ENCODE measurements around the gene GALT. TPM values are rescaled to one million over a fixed set of nuclear protein-coding genes. Genes with fewer than 3 reads are reported as not detected.
"Not testable (repeated sequence)": the region's sequence is repeated elsewhere in the genome, so short reads cannot be mapped to it uniquely, and the experiment has no call there.

The GALT gene
- total RNA-seq, 2 experiments from 2014 or later = 42.0 to 44.6 TPM

DNA sequence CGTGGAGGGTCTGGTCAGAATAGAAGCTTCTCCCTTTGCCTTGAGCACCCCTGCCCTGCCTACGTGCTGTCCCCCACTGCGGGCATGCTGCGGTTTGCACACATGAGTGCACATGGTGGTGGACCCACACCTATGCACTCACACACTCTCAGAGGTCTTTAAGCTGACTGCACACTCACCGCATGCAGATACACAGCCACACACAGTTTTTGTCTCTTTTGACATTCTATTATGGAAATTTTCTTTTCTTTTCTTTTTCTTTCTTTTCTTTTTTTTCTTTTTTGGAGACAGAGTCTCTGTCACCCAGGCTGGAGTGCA, 17.0 kb upstream of the GALT start:
- Mint-ChIP-seq H3K27me3 (ENCODE audit: low read depth) (peaks cover 49% of the 10 kb centered on the region), H3K9me3 (no peaks in the 10 kb centered on the region), H3K4me1 (ENCODE audit: low read depth) (peaks cover 17% of the 10 kb centered on the region), H3K27ac (no peak overlapping the region), H3K36me3 (ENCODE audit: low read depth) (no peaks in the 10 kb centered on the region), H3K4me3 (peak overlapping the region; percentile 63)
- intact Hi-C loops (cut with micrococcal nuclease) = no loop called here
- no peak for DNase-seq
- CTCF ChIA-PET = interaction anchor here (0.6 to 1.8 kb wide), 4 partner anchors 8 to 1523 kb away, joined by 3 to 6 read pairs (median 4); partner anchors contain the start of genes DCTN3 and SIGMAR1

DNA sequence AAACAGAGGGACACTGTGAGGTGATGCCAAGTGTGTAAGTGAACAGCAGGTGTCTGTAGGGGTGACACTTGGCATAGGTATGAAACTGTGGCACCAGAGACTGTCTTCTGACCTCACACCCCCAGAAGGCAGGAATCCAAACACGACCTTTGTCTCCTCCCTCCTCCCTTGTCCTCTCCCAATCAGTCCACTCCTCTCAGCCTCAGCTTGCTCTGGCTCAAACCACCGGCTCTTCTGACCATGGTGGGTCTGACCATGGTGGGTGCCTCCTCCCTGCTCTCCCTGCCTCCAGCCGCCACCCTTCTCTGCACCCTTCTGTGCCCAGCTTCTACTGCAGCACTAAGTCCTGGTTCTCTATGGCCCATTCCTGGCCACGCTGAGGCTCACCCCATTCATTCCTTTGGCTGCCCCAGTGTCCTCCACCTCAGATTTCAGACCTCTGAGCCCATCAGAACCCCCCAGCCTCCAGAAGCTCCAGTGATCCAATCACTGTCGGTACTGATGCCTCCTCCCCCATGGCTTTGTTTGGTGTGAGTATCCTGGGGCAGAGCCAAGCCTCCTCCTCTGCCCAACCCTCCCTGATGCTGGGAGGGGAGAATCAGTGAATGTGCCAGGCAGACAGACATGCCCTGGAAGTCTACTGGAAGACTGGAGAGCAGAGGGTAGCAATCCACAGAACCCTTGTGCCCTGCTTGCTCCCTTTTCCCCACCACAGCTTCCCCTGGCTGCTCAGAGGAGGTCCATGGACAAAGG, 15.9 kb upstream of the GALT start:
- DNase-seq = no peak
- H3K9me3 Mint-ChIP-seq = no peaks in the 10 kb centered on the region
- intact Hi-C loops (cut with micrococcal nuclease) = loop anchor here (10.0 kb wide), 2 partner anchors 506 to 586 kb away; partner anchors contain the start of genes DCAF12 and UBAP2
- H3K4me1 Mint-ChIP-seq (ENCODE audit: low read depth) = peaks cover 28% of the 10 kb centered on the region
- H3K36me3 Mint-ChIP-seq (ENCODE audit: low read depth) = peaks cover 7% of the 10 kb centered on the region
- H3K4me3 Mint-ChIP-seq = no peak overlapping the region
- H3K27me3 Mint-ChIP-seq (ENCODE audit: low read depth) = peaks cover 45% of the 10 kb centered on the region
- CTCF ChIA-PET = interaction anchor here (1.3 to 6.9 kb wide), 4 partner anchors 7 to 40 kb away, joined by 3 to 62 read pairs (median 4); partner anchors contain the start of genes DCTN3 and SIGMAR1
- no peak overlapping the region for H3K27ac Mint-ChIP-seq

DNA sequence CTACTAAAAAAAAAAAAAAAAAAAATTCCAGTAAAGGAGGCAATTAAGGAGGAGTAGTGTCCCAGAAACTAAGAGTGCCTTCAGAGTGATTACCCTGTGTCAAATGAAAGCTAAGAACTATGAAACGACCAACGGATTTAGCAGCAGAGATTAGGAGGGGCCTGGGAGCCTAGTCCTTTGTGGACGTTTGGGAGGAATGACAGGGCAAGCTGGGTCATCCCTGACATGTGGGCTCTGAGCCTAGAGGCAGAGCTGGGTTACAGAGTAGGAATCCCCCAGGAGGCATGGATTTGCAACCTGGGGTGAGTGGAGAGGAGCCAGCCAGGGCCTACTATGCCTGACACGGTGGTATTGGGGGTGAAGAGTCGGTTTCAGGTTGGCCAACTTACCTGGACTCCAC, 13.3 kb upstream of the GALT start:
- no peaks in the 10 kb centered on the region for H3K9me3 Mint-ChIP-seq
- H3K27me3 Mint-ChIP-seq (ENCODE audit: low read depth) = peaks cover 21% of the 10 kb centered on the region
- CTCF ChIA-PET = interaction anchor here (0.6 to 6.9 kb wide), 11 partner anchors 8 to 429 kb away, joined by 3 to 123 read pairs (median 19); partner anchors contain the start of genes CCL27, DCTN3, GALT and RPP25L
- no peak overlapping the region for H3K27ac Mint-ChIP-seq
- H3K4me3 Mint-ChIP-seq = no peak overlapping the region
- H3K4me1 Mint-ChIP-seq (ENCODE audit: low read depth) = peaks cover 39% of the 10 kb centered on the region
- intact Hi-C loops (cut with micrococcal nuclease) = loop anchor here (10.0 kb wide), 2 partner anchors 508 to 588 kb away; partner anchors contain the start of genes DCAF12 and UBAP2
- H3K36me3 Mint-ChIP-seq (ENCODE audit: low read depth) = peaks cover 13% of the 10 kb centered on the region
- no peak for DNase-seq

DNA sequence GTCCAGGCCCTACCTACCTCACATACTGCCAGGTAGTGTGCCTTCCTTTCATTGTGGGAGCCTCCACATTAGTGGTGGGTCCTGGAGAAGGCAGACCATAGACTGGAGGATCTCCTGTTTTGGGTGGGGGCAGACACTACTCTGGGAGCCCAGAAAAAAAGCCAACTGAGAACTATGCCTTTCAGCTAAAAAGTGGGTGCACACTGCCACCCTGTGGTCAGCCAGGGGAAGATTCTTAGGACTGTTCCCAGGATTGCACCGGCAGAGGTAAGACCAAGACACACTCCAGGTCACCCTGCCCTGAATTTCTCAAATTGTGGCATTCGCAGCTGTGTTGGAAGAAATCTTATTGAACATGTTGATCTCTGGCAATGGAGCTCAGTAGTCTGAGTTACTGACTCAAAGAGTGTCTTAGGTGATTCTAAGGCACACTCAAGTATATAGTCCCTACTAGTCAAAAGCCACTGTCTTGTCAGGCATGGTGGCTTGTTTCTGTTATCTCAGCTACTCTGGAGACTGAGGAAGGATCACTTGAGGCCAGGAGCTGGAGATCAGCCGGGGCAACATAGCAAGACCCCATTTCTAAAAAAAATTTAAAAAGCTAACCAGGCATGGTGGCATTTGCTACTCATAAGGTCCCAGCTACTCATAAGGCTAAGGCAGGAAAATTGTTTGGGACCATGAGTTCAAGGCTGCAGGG, 12.5 kb upstream of the GALT start:
- DNase-seq = peak; percentile 85
- Mint-ChIP-seq H3K27ac (no peak overlapping the region), H3K36me3 (ENCODE audit: low read depth) (peaks cover 13% of the 10 kb centered on the region), H3K4me3 (no peak overlapping the region), H3K27me3 (ENCODE audit: low read depth) (peaks cover 16% of the 10 kb centered on the region), H3K4me1 (ENCODE audit: low read depth) (peaks cover 43% of the 10 kb centered on the region), H3K9me3 (no peaks in the 10 kb centered on the region)
- intact Hi-C loops (cut with micrococcal nuclease) = loop anchor here (1.0 to 10.0 kb wide), 5 partner anchors 14 to 589 kb away; partner anchors contain the start of genes DCAF12, DCTN3, RPP25L and UBAP2
- CTCF ChIA-PET = interaction anchor here (0.6 to 6.9 kb wide), 22 partner anchors 9 to 306 kb away, joined by 3 to 123 read pairs (median 8); partner anchors contain the start of genes CCL27, DCTN3, GALT and IL11RA

DNA sequence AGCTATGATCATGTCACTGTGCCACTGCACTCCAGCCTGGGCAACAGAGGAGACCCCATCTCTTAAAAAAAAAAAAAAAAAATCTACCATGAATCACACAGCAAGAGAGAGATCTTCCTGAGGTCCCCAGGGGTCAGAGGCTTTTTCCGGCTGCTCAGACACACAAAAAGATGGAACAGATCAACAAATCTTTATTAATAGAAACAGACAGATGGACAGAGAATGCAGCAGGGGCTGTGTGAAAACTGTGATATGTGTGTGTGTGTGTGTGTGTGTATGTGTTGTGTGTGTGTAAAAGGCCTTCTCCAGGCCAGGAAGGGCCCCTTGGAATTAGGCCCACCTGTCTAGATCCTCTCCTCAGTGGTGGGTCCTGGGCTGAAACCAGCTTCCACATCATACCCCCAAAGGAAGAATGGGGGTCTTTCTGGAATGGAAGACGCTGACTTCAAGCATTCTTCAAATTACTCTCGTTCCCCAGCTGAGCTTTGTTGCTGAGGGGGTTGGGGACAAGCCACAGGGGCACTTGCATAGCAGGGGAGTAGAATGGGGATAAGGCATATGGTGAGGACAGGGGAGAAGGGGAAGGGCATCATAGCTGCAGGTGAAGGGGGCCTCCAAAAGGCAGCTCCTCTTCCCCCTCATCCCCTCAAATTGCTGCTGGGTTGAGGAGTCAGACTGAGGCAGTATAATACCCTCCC, 11.8 kb upstream of the GALT start:
- intact Hi-C loops (cut with micrococcal nuclease) = loop anchor here (1.0 to 10.0 kb wide), 6 partner anchors 14 to 590 kb away; partner anchors contain the start of genes DCAF12, DCTN3, KIF24 and NUDT2
- Mint-ChIP-seq H3K4me3 (no peak overlapping the region), H3K27ac (no peak overlapping the region), H3K36me3 (ENCODE audit: low read depth) (peaks cover 13% of the 10 kb centered on the region), H3K4me1 (ENCODE audit: low read depth) (peaks cover 39% of the 10 kb centered on the region), H3K9me3 (no peaks in the 10 kb centered on the region), H3K27me3 (ENCODE audit: low read depth) (peaks cover 9% of the 10 kb centered on the region)
- CTCF ChIA-PET = interaction anchor here (0.6 to 6.9 kb wide), 22 partner anchors 9 to 307 kb away, joined by 3 to 123 read pairs (median 8); partner anchors contain the start of genes CCL27, DCTN3, GALT and IL11RA
- no peak for DNase-seq

DNA sequence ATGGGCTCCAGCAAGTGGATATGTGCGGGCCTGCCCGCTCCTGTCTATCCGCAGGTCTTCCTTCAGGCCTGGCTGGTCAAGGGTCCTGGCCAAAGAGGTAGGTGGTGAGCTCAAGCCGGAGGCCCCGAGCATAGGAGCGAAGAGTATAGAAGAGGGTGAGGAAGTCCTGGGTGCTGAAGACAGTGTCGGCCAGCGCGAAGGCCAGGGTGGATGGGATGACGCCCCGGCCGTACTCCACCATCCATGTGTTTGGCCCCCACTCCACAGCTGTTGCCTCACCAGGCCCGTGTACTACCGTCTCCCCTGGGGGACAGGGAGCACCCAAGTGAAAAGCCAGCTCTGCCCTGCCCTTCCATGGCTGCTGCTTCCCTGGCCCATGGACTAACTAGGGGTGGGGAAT, 10.9 kb upstream of the GALT start:
- H3K36me3 Mint-ChIP-seq (ENCODE audit: low read depth) = peaks cover 13% of the 10 kb centered on the region
- CTCF ChIA-PET = interaction anchor here (0.7 to 6.9 kb wide), 11 partner anchors 8 to 241 kb away, joined by 4 to 123 read pairs (median 19); partner anchors contain the start of genes DCTN3, GALT and RPP25L
- intact Hi-C loops (cut with micrococcal nuclease) = loop anchor here (5.0 to 10.0 kb wide), 3 partner anchors 308 to 591 kb away; partner anchors contain the start of genes DCAF12, KIF24, NUDT2 and UBAP2
- H3K27ac Mint-ChIP-seq = no peak overlapping the region
- peaks cover under 1% of the 10 kb centered on the region for H3K27me3 Mint-ChIP-seq (ENCODE audit: low read depth)
- peak overlapping the region; percentile 92 for H3K4me3 Mint-ChIP-seq
- peaks cover 37% of the 10 kb centered on the region for H3K4me1 Mint-ChIP-seq (ENCODE audit: low read depth)
- DNase-seq = no peak
- no peaks in the 10 kb centered on the region for H3K9me3 Mint-ChIP-seq

DNA sequence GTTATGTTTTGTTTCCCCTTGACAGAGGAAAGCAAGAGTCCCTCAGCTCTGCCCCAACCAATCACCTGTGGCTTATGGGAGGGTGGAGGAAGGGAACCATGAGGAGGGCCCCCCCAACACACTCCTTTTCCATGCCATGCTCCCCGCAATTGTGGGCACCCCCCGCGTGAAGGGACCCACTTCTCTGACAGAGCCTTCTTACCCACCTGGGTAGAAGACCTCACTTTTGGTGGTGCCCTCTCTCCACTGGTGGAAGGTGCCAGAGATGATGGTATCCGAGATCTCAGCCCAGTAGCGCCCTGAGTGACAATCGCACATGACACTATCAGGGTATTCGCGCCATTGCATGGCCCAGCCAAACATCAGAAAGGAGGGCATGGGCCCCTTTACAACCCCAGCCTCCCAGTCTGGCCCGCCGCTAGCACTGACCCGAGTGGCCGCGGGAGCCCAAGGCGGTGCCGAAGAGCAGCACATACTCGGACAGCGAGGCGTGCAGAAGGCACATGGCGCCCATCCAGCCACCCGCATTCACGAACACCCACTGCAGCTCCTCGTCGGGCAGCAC, 9.6 kb upstream of the GALT start:
- peak overlapping the region; percentile 83 for H3K27ac Mint-ChIP-seq
- CTCF ChIA-PET = interaction anchor here (1.2 to 6.9 kb wide), 8 partner anchors 7 to 233 kb away, joined by 3 to 123 read pairs (median 26); partner anchors contain the start of genes DCTN3, GALT and RPP25L
- no peaks in the 10 kb centered on the region for H3K9me3 Mint-ChIP-seq
- no peaks in the 10 kb centered on the region for H3K27me3 Mint-ChIP-seq (ENCODE audit: low read depth)
- peaks cover 37% of the 10 kb centered on the region for H3K4me1 Mint-ChIP-seq (ENCODE audit: low read depth)
- DNase-seq = peak; percentile 25
- peak overlapping the region; percentile 92 for H3K4me3 Mint-ChIP-seq
- peaks cover 13% of the 10 kb centered on the region for H3K36me3 Mint-ChIP-seq (ENCODE audit: low read depth)
- intact Hi-C loops (cut with micrococcal nuclease) = loop anchor here (1.0 to 10.0 kb wide), 5 partner anchors 28 to 592 kb away; partner anchors contain the start of genes DCAF12, DNAI1, FAM219A and KIF24

DNA sequence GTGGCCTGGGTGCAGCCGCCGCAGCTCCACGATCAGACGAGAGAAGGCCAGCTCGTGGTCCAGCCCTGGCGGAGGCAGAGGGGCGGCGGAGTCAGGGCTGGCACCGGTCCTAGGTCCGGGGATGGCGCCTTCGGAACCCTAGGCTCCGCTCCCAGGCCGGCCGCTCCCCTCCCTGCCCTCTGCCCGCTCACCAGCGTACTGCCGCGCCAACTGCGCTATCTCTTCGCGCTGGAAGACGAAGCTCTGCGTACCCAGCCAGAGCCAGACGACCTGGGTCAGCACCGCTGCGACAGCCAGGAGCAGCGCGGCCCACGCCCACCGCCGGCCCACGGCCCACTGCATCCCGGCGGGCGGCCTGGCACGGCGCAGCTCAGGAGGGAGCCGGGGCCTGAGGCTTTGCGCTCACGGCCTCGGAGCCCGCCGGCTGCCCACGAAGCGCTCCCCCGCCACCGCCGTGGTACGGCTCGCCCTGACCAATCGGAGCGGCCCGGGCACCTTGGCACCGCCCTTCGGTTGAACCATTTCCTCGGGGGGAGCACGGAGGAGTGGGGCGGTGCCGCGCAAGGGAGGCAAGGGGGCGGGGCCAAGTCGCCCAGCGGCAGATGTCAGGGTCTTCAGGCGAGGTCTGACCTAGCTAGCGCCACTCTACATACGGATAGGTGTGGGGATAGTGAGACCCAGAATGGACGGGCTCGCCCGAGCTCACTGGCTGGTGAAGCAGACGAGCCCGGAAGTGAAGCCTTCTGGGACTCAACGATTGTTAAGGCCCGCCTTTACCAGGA, 8.9 kb upstream of the GALT start, which contains the start of gene SIGMAR1:
Gene SIGMAR1 (minus strand): TSS at position 432 of the 782 bp plus-strand sequence. CDS start 90 bp downstream, at position 342.
- Mint-ChIP-seq H3K27ac (peak within 1 kb of the TSS; percentile 89), H3K27me3 (ENCODE audit: low read depth) (no peaks in the 10 kb centered on the region), H3K4me1 (ENCODE audit: low read depth) (peaks cover 37% of the 10 kb centered on the region), H3K9me3 (no peaks in the 10 kb centered on the region), H3K36me3 (ENCODE audit: low read depth) (peaks cover 13% of the 10 kb centered on the region), H3K4me3 (peak within 1 kb of the TSS; percentile 92)
- intact Hi-C loops (cut with micrococcal nuclease) = loop anchor here (1.0 to 10.0 kb wide), 7 partner anchors 9 to 593 kb away; partner anchors contain the start of genes DCAF12, DNAI1, FAM219A and GALT
- DNase-seq = peak; percentile 94
- CTCF ChIA-PET = interaction anchor here (0.6 to 6.9 kb wide), 10 partner anchors 8 to 497 kb away, joined by 3 to 123 read pairs (median 8); partner anchors contain the start of genes DCTN3, GALT and RPP25L

DNA sequence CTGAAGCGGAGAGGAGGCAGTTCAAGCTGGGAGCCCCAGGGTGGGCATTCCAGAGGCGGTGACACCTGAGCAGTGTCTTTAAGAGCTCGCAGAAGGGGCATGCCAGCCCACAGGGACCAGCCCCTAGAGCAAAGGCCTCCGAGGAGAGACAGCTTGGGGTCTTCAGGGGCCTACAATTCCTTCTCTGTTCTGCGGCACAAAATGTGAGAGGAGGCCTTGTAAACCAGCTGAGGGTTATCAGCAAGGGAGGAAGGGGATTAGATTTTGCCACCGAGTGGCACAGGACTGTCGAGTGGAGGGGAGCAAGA, 8.4 kb upstream of the GALT start:
- H3K27me3 Mint-ChIP-seq (ENCODE audit: low read depth) = no peaks in the 10 kb centered on the region
- peaks cover 13% of the 10 kb centered on the region for H3K36me3 Mint-ChIP-seq (ENCODE audit: low read depth)
- peak overlapping the region; percentile 89 for H3K27ac Mint-ChIP-seq
- CTCF ChIA-PET = interaction anchor here (1.1 to 6.9 kb wide), 8 partner anchors 8 to 137 kb away, joined by 3 to 123 read pairs (median 8); partner anchors contain the start of genes GALT and RPP25L
- DNase-seq = no peak
- peaks cover 37% of the 10 kb centered on the region for H3K4me1 Mint-ChIP-seq (ENCODE audit: low read depth)
- H3K4me3 Mint-ChIP-seq = peak overlapping the region; percentile 92
- no peaks in the 10 kb centered on the region for H3K9me3 Mint-ChIP-seq
- intact Hi-C loops (cut with micrococcal nuclease) = loop anchor here (1.0 to 10.0 kb wide), 5 partner anchors 8 to 593 kb away; partner anchors contain the start of genes DCAF12, GALT, KIF24 and NUDT2

DNA sequence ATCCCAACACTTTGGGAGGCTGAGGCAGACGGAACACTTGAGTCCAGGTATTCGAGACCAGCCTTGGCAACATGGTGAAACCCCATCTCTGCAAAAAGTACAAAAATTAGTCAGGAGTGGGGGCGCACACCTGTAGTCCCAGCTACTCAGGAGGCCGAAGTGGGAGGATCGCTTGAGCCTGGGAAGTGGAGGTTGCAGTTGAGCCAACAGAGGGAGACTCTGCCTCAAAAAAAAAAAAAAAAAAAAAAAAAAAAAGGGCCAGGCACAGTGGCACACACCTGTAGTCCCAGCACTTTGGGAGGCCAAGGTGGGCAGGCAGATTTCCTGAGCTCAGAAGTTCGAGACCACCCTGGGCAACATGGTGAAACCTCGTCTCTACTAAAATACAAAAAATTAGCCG, 7.2 kb upstream of the GALT start:
- CTCF ChIA-PET = interaction anchor here (0.7 to 6.0 kb wide), 5 partner anchors 7 to 138 kb away, joined by 3 to 64 read pairs (median 5); partner anchors contain the start of gene GALT
- intact Hi-C loops (cut with micrococcal nuclease) = loop anchor here (5.0 to 10.0 kb wide), 3 partner anchors 312 to 595 kb away; partner anchors contain the start of genes DCAF12, KIF24, NUDT2 and UBAP2
- not testable (repeated sequence) for H3K9me3 Mint-ChIP-seq; H3K4me3 Mint-ChIP-seq; H3K27ac Mint-ChIP-seq; DNase-seq; H3K27me3 Mint-ChIP-seq (ENCODE audit: low read depth)
- H3K4me1 Mint-ChIP-seq (ENCODE audit: low read depth) = peaks cover 32% of the 10 kb centered on the region
- H3K36me3 Mint-ChIP-seq (ENCODE audit: low read depth) = peaks cover 13% of the 10 kb centered on the region
